HEK293T (cell line): ENCODE results near the gene ISL2.

Source experiments
- ARNT ChIP-seq: fragments of 450-650 bp; IDR thresholded peaks from 2 replicates; pipeline ENCODE4 v1.6.1; 2017; ENCODE audit warnings: mild to moderate bottlenecking
- BHLHE40 ChIP-seq: fragments of 450-650 bp; IDR thresholded peaks from 2 replicates; pipeline ENCODE4 v1.6.1; 2016; ENCODE audit warnings: mild to moderate bottlenecking, moderate library complexity, borderline replicate concordance
- ELF4 ChIP-seq: fragments of 450-650 bp; IDR thresholded peaks from 2 replicates; pipeline ENCODE4 v1.6.1; 2017; ENCODE audit warnings: antibody characterized with exemption
- FOXA1 ChIP-seq: fragments of 450-650 bp; IDR thresholded peaks from 2 replicates; pipeline ENCODE4 v1.6.1; 2016; ENCODE audit warnings: mild to moderate bottlenecking
- FOXK2 ChIP-seq: fragments of 450-650 bp; IDR thresholded peaks from 2 replicates; pipeline ENCODE4 v1.6.1; 2016; ENCODE audit warnings: mild to moderate bottlenecking
- HDGF ChIP-seq: fragments of 450-650 bp; IDR thresholded peaks from 2 replicates; pipeline ENCODE4 v1.6.1; 2017; ENCODE audit warnings: antibody characterized with exemption, borderline replicate concordance
- L3MBTL2 ChIP-seq: fragments of 450-650 bp; conservative IDR thresholded peaks from 2 replicates; pipeline ENCODE4 v1.6.1; 2016; ENCODE audit warnings: mild to moderate bottlenecking
- NFRKB ChIP-seq: fragments of 450-650 bp; IDR thresholded peaks from 2 replicates; pipeline ENCODE4 v1.6.1; 2016; ENCODE audit warnings: mild to moderate bottlenecking, moderate library complexity
- PKNOX1 ChIP-seq: fragments of 450-650 bp; IDR thresholded peaks from 2 replicates; pipeline ENCODE4 v1.6.1; 2016
- SP1 ChIP-seq: fragments of 450-650 bp; IDR thresholded peaks from 2 replicates; pipeline ENCODE4 v1.6.1; 2017
- SUZ12 ChIP-seq: fragments of 450-650 bp; IDR thresholded peaks from 2 replicates; pipeline ENCODE4 v1.6.1; 2016; ENCODE audit warnings: mild to moderate bottlenecking
- ZNF384 ChIP-seq: fragments of 450-650 bp; IDR thresholded peaks from 2 replicates; pipeline ENCODE4 v1.6.1; 2016

- TF ChIP-seq FOXA1 = no peak
- no peak for TF ChIP-seq NFRKB
- no peak for TF ChIP-seq HDGF
- TF ChIP-seq FOXK2 = no peak
- no peak for TF ChIP-seq L3MBTL2
- no peak for TF ChIP-seq BHLHE40
- no peak for TF ChIP-seq ARNT
- TF ChIP-seq SUZ12 = no peak
- TF ChIP-seq SP1 = no peak
- TF ChIP-seq PKNOX1 = no peak
- TF ChIP-seq ELF4 = no peak
- no peak for TF ChIP-seq ZNF384
Measured at GRCh38 chr15:76343313-76343996, 6.9 kb downstream of the ISL2 start.
